HepG2 (cell line): Measurements from ENCODE around the gene USP10. TPM values are rescaled to one million over a fixed set of nuclear protein-coding genes. Genes with fewer than 3 reads are reported as not detected.
A peak's percentile ranks its signal among the peaks of the same experiment; 100 is the strongest.

Experiments
- ADNP ChIP-seq: sonication (generic); formaldehyde crosslinking; IDR thresholded peaks from 2 replicates; pipeline ENCODE4 v1.4.0; 2020; ENCODE audit warnings: missing genetic modification reagents
- ARNT ChIP-seq: fragments of 450-650 bp; IDR thresholded peaks from 2 replicates; pipeline ENCODE4 v1.6.1; 2017
- ESRRA ChIP-seq: sonication (generic); formaldehyde crosslinking; IDR thresholded peaks from 2 replicates; pipeline ENCODE4 v1.5.1; 2020; ENCODE audit warnings: mild to moderate bottlenecking, low read depth, missing genetic modification reagents
- MAF1 ChIP-seq: sonication (generic); formaldehyde crosslinking; IDR thresholded peaks from 2 replicates; pipeline ENCODE4 v1.5.0; 2020; ENCODE audit warnings: missing genetic modification reagents, borderline replicate concordance
- MEIS2 ChIP-seq: sonication (generic); formaldehyde crosslinking; IDR thresholded peaks from 2 replicates; pipeline ENCODE4 v1.9.0; 2021; ENCODE audit warnings: mild to moderate bottlenecking, missing genetic modification reagents
- NCOA1 ChIP-seq: sonication (generic); formaldehyde crosslinking; IDR thresholded peaks from 2 replicates; pipeline ENCODE4 v1.9.0; 2021; ENCODE audit warnings: missing genetic modification reagents
- PHB2 ChIP-seq: fragments of 450-650 bp; IDR thresholded peaks from 2 replicates; pipeline ENCODE4 v1.6.1; 2018; ENCODE audit not compliant: partially characterized antibody
- RBFOX2 ChIP-seq: fragments of 200-400 bp; formaldehyde crosslinking; IDR thresholded peaks from 2 replicates; pipeline ENCODE4 v1.6.1; 2017; ENCODE audit warnings: low read depth, mild to moderate bottlenecking, low read length
- REPIN1 ChIP-seq: sonication (generic); formaldehyde crosslinking; IDR thresholded peaks from 2 replicates; pipeline ENCODE4 v1.8.0; 2022; ENCODE audit warnings: missing genetic modification reagents, low read depth, mild to moderate bottlenecking, borderline replicate concordance
- RNF2 ChIP-seq: fragments of 450-650 bp; conservative IDR thresholded peaks from 2 replicates; pipeline ENCODE4 v1.6.1; 2016; ENCODE audit warnings: low read depth
- SALL1 ChIP-seq: sonication (generic); formaldehyde crosslinking; IDR thresholded peaks from 2 replicates; pipeline ENCODE4 v1.8.0; 2022; ENCODE audit warnings: mild to moderate bottlenecking, missing genetic modification reagents
- SRSF9 ChIP-seq: fragments of 200-400 bp; formaldehyde crosslinking; IDR thresholded peaks from 2 replicates; pipeline ENCODE4 v1.6.1; 2018; ENCODE audit warnings: borderline replicate concordance, mild to moderate bottlenecking, low read depth, low read length; ENCODE audit not compliant: insufficient read depth, poor library complexity, severe bottlenecking
- SSRP1 ChIP-seq: IDR thresholded peaks from 2 replicates; pipeline ENCODE4 v1.6.1; 2016; ENCODE audit warnings: control low read depth
- TCF7 ChIP-seq: sonication (generic); IDR thresholded peaks from 2 replicates; pipeline ENCODE4 v1.6.1; 2016; ENCODE audit warnings: antibody characterized with exemption, low read depth
- ZFY ChIP-seq: sonication (generic); formaldehyde crosslinking; IDR thresholded peaks from 2 replicates; pipeline ENCODE4 v1.4.0; 2020; ENCODE audit warnings: missing genetic modification reagents
- ZMAT3 ChIP-seq: sonication (generic); formaldehyde crosslinking; conservative IDR thresholded peaks from 2 replicates; pipeline ENCODE4 v1.7.0; 2021; ENCODE audit warnings: missing genetic modification reagents
- ZNF44 ChIP-seq: sonication (generic); formaldehyde crosslinking; IDR thresholded peaks from 2 replicates; pipeline ENCODE4 v1.5.1; 2020; ENCODE audit warnings: mild to moderate bottlenecking, missing genetic modification reagents
- ZNF563 ChIP-seq: sonication (generic); formaldehyde crosslinking; IDR thresholded peaks from 2 replicates; pipeline ENCODE4 v1.8.0; 2022; ENCODE audit warnings: mild to moderate bottlenecking, moderate library complexity, missing genetic modification reagents
- ZNF564 ChIP-seq: sonication (generic); formaldehyde crosslinking; IDR thresholded peaks from 2 replicates; pipeline ENCODE4 v1.8.1; 2023; ENCODE audit warnings: mild to moderate bottlenecking, missing genetic modification reagents
- ZNF644 ChIP-seq: IDR thresholded peaks from 2 replicates; pipeline ENCODE4 v1.6.1; 2016; ENCODE audit warnings: low read depth
- ZNF670 ChIP-seq: sonication (generic); formaldehyde crosslinking; IDR thresholded peaks from 2 replicates; pipeline ENCODE4 v1.8.0; 2022; ENCODE audit warnings: mild to moderate bottlenecking, missing genetic modification reagents, borderline replicate concordance
- ZNF703 ChIP-seq: sonication (generic); formaldehyde crosslinking; IDR thresholded peaks from 2 replicates; pipeline ENCODE4 v1.5.1; 2020; ENCODE audit warnings: missing genetic modification reagents, mild to moderate bottlenecking, moderate library complexity, borderline replicate concordance
- polyA plus RNA-seq, 8 experiments: library from polyadenylated mRNA; depleted of rRNA in 3 of 8; stranded (reverse) in 7 of 8; unstranded in 1 of 8; fragments of >200 nt; fragmentation: Illumina TruSeq in 4 of 8; extraction: Trizol in 4 of 8; gene quantifications; 2 replicates each; pipeline versions ENCODE4 v1.2.1 to v1.2.3, GENCODE V29; 2011 to 2016; ENCODE audit warnings: low read depth in 4 of 8, missing spikeins in 1 of 8, mixed read lengths in 1 of 8; ENCODE audit not compliant: insufficient read depth in 1 of 8
- total RNA-seq, 5 experiments: library from RNA; depleted of rRNA; stranded (reverse); fragments of >200 nt; fragmentation: Illumina TruSeq; extraction: Trizol; gene quantifications; 2 replicates each; pipeline ENCODE4 v1.2.3, GENCODE V29; 2016; ENCODE audit warnings: low read depth in 1 of 5
- TF ChIP-seq, protein P1 (sequence below), 2 experiments: IDR thresholded peaks; 2 replicates each; pipeline ENCODE4 v1.6.1; 2011 to 2012; ENCODE audit warnings: low read length in 2 of 2, borderline replicate concordance in 1 of 2, low read depth in 1 of 2, mild to moderate bottlenecking in 1 of 2, moderate library complexity in 1 of 2
- TF ChIP-seq, protein P2 (sequence below): IDR thresholded peaks from 2 replicates; pipeline ENCODE4 v1.6.1; 2016
- TF ChIP-seq, protein P3 (sequence below): sonication (generic); formaldehyde crosslinking; IDR thresholded peaks from 2 replicates; pipeline ENCODE4 v1.4.0; 2020; ENCODE audit warnings: missing genetic modification reagents
- TF ChIP-seq, protein P4 (sequence below): sonication (generic); formaldehyde crosslinking; IDR thresholded peaks from 2 replicates; pipeline ENCODE4 v1.4.0; 2020; ENCODE audit warnings: missing genetic modification reagents, borderline replicate concordance

USP10 gene
- total and polyA plus RNA-seq, 2 of the 13 experiments (the other 11 are each of a cell fraction or from before 2014, with no cell fraction given) = 79.1 to 122 TPM

DNA sequence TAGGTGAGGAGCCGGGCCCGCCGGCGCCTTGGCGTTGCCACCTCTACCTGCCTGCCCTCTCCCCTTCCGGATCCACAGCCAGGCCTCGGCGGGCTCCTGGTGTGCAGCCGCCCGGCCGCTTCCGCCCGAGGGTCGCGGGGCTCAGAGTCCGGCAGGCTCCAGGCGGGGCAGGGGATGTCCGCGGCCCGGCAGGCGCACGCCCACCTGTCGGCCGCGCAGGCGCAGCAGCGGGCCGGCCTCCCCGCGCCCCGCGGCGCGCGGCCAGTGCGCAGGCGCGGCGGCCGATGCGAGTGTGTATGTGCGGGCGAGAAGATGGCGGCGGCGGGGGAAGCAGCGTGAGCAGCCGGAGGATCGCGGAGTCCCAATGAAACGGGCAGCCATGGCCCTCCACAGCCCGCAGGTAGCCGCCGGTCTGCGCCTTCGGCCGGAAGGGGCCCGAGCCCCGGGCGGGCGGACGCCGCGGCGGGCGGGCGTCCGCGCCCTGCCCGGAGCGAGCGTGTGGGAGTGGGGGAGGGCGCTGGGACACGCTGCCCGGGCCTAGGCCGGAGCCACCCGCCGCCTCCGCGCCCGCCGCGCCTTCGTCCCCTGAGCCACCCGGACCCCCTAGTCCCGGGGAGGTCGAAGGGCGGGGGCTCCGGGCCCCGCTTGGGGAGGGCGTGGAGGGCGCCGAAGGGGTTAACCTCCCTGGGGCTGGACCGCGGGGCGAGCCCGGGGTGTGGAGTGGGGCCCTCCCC, at the start of gene USP10 (continued):
- no peak for TF ChIP-seq SSRP1 (CRISPR knock-in tag)
- TF ChIP-seq ADNP (CRISPR knock-in tag) = no peak
- peak; percentile 81; the same call in 1 of the 2 replicates for TF ChIP-seq ZMAT3 (CRISPR knock-in tag)
- no peak for TF ChIP-seq ESRRA (CRISPR knock-in tag)
- TF ChIP-seq RNF2 = no peak
- TF ChIP-seq NCOA1 = no peak; the same call in 1 of the 2 replicates
- no peak for TF ChIP-seq PHB2
- 0 out of 2 replicates have a peak, but pooled peaks have one; percentile 86 for TF ChIP-seq ZNF44 (CRISPR knock-in tag)
- no peak for TF ChIP-seq MEIS2
- TF ChIP-seq TCF7 = no peak
- TF ChIP-seq SRSF9 = no peak
- no peak for TF ChIP-seq ZNF703
- TF ChIP-seq, protein P1, sequence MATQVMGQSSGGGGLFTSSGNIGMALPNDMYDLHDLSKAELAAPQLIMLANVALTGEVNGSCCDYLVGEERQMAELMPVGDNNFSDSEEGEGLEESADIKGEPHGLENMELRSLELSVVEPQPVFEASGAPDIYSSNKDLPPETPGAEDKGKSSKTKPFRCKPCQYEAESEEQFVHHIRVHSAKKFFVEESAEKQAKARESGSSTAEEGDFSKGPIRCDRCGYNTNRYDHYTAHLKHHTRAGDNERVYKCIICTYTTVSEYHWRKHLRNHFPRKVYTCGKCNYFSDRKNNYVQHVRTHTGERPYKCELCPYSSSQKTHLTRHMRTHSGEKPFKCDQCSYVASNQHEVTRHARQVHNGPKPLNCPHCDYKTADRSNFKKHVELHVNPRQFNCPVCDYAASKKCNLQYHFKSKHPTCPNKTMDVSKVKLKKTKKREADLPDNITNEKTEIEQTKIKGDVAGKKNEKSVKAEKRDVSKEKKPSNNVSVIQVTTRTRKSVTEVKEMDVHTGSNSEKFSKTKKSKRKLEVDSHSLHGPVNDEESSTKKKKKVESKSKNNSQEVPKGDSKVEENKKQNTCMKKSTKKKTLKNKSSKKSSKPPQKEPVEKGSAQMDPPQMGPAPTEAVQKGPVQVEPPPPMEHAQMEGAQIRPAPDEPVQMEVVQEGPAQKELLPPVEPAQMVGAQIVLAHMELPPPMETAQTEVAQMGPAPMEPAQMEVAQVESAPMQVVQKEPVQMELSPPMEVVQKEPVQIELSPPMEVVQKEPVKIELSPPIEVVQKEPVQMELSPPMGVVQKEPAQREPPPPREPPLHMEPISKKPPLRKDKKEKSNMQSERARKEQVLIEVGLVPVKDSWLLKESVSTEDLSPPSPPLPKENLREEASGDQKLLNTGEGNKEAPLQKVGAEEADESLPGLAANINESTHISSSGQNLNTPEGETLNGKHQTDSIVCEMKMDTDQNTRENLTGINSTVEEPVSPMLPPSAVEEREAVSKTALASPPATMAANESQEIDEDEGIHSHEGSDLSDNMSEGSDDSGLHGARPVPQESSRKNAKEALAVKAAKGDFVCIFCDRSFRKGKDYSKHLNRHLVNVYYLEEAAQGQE (IDR thresholded peaks at IDR 0.05; ENCODE audit: borderline replicate concordance in 1 of 2, low read depth in 1 of 2, low read length in 2 of 2) = peak in 1 of 2 experiments; percentile 40; a peak in 1 of 4 replicates
- peak; percentile 57 for TF ChIP-seq SALL1 (CRISPR knock-in tag)
- TF ChIP-seq ZNF670 (CRISPR knock-in tag) = peak; percentile 91
- TF ChIP-seq RBFOX2 = peak; percentile 95
- TF ChIP-seq, protein P2, sequence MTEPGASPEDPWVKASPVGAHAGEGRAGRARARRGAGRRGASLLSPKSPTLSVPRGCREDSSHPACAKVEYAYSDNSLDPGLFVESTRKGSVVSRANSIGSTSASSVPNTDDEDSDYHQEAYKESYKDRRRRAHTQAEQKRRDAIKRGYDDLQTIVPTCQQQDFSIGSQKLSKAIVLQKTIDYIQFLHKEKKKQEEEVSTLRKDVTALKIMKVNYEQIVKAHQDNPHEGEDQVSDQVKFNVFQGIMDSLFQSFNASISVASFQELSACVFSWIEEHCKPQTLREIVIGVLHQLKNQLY (CRISPR knock-in tag) = peak; percentile 8; the same call in 1 of the 2 replicates
- TF ChIP-seq MAF1 = no peak; the same call in 1 of the 2 replicates
- no peak; the same call in 1 of the 2 replicates for TF ChIP-seq ZNF564
- no peak for TF ChIP-seq ARNT
- peak; percentile 40; the same call in 1 of the 2 replicates for TF ChIP-seq ZNF563 (CRISPR knock-in tag)
- TF ChIP-seq ZNF644 (CRISPR knock-in tag) = no peak
- TF ChIP-seq, protein P3, sequence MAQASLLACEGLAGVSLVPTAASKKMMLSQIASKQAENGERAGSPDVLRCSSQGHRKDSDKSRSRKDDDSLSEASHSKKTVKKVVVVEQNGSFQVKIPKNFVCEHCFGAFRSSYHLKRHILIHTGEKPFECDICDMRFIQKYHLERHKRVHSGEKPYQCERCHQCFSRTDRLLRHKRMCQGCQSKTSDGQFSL (CRISPR knock-in tag) = 0 out of 2 replicates have a peak, but pooled peaks have one; percentile 12
- peak; percentile 0; the same call in 1 of the 2 replicates for TF ChIP-seq REPIN1 (CRISPR knock-in tag)
- TF ChIP-seq, protein P4, sequence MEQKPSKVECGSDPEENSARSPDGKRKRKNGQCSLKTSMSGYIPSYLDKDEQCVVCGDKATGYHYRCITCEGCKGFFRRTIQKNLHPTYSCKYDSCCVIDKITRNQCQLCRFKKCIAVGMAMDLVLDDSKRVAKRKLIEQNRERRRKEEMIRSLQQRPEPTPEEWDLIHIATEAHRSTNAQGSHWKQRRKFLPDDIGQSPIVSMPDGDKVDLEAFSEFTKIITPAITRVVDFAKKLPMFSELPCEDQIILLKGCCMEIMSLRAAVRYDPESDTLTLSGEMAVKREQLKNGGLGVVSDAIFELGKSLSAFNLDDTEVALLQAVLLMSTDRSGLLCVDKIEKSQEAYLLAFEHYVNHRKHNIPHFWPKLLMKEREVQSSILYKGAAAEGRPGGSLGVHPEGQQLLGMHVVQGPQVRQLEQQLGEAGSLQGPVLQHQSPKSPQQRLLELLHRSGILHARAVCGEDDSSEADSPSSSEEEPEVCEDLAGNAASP (CRISPR knock-in tag) = peak; percentile 60
- peak; percentile 99 for TF ChIP-seq ZFY (CRISPR knock-in tag)
